Erythroblast (primary cell): ENCODE measurements around the gene PTPRR.

Experiments used
- GATA1 ChIP-seq: IDR thresholded peaks from 2 replicates; pipeline ENCODE4 v1.6.1; 2011; ENCODE audit warnings: low read depth, mild to moderate bottlenecking, control low read depth, low read length, moderate library complexity
- POLR2A ChIP-seq: IDR thresholded peaks from 2 replicates; pipeline ENCODE4 v1.6.1; 2011; ENCODE audit warnings: mild to moderate bottlenecking, low read length

DNA sequence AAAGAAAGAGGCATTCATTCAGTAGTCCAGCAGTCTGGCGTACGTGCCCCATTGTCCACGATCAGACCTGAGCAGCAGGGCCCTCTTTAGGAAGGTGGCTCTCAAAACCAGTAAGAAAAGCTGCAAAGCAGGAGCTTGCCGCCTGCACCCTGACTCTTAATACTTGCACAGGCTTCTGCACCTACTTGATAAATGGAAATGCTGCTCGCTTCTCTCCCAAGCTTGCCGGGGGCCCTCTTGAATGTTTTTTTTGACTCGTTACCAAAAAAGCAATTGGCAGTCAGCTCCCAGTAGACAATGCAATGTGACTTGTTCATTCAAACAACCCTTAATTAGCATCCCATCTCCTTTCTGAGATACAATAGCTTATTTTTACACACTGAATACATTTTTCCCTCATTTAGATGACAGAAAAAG is 256.1 kb downstream of the PTPRR start:
- TF ChIP-seq POLR2A (no peak), GATA1 (no peak)
